Measurements from ENCODE around the gene TFF3.

Gene TFF3

DNA sequence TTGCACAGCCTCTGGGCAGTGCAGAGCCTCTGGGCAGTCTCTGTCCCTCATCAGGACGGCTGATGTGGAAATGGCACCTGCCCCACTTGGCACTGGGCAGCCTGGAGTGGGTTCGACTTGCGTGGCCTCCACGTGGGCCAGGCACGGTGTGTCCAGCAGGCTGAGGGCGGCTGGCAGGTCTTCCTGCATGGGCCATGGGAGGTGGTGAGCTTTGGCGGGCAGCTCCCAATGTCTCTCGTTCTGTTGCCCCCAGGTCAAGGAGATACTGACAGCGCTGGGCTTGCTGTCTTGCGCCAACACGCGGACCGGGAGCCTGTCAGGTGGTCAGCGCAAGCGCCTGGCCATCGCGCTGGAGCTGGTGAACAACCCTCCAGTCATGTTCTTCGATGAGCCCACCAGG is 33.2 kb downstream of the TFF3 start:
- no peak overlapping the region for H3K27ac ChIP-seq
- TF ChIP-seq CTCF (conservative IDR thresholded peaks at IDR 0.05): no peak
- TF ChIP-seq ZFX (IDR thresholded peaks at IDR 0.05): no peak

DNA sequence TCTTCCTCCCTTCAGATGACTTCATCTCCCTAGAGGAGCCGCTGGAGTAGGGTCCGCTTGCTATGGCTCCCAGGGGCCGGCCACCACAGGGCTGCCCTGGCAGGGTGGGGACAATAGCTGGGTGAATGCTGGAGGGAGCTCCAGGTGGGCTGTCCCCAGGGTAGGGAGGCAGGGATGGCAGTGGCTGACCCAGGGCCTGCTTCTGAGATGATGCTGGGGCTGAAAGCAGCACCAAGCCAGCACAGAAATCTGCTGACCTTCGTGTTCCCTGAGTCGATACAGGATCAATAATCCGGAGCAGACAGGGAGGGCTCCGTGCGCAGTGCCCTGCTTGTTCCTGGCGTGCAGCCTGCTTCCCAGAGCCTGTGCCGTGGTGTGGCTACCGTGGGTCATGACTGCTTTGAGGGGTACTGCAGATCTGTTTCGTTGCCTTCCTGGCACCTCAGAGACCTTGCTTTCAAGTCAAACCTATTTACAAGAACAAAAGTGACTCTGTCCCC is 34.0 kb downstream of the TFF3 start:
- no peak overlapping the region for H3K27ac ChIP-seq
- no peak for TF ChIP-seq ZFX (IDR thresholded peaks at IDR 0.05)
- TF ChIP-seq CTCF (conservative IDR thresholded peaks at IDR 0.05): no peak

GRCh38 chr21:42280356-42281180 is 34.6 kb downstream of the TFF3 start:
- H3K27ac ChIP-seq: no peak overlapping the region
- no peak for TF ChIP-seq CTCF (conservative IDR thresholded peaks at IDR 0.05)
- TF ChIP-seq ZFX (IDR thresholded peaks at IDR 0.05): no peak

- TF ChIP-seq CTCF (conservative IDR thresholded peaks at IDR 0.05) (no peak), ZFX (IDR thresholded peaks at IDR 0.05) (no peak)
- H3K27ac ChIP-seq: no peak overlapping the region
Measured at GRCh38 chr21:42279888-42280287, 35.3 kb downstream of the TFF3 start.

GRCh38 chr21:42279341-42279871 is 35.8 kb downstream of the TFF3 start:
- no peak overlapping the region for H3K27ac ChIP-seq
- TF ChIP-seq ZFX (IDR thresholded peaks at IDR 0.05) (no peak), CTCF (conservative IDR thresholded peaks at IDR 0.05) (no peak)

GRCh38 chr21:42278451-42279149 is 36.6 kb downstream of the TFF3 start:
- no peak for TF ChIP-seq ZFX (IDR thresholded peaks at IDR 0.05)
- TF ChIP-seq CTCF (conservative IDR thresholded peaks at IDR 0.05): no peak

DNA sequence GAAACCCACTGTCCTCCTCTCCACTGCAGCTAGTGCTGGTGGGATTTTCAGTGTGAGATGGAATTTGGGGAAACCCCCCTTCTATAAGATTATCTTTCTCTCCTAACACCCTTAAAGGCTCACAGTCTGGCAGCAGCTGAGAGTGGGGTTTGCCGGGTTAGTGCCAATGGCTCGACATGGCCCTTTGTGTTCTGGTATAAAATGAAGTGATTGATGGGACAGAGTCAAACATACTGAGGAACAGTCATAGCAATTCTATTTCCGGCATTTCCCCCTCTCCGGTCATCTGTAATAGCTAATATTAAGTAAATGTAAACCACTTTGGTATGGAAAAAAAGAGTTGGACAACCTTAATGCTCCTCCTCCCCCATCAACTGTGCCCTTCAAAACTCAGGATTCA is 37.6 kb downstream of the TFF3 start:
- TF ChIP-seq ZFX (IDR thresholded peaks at IDR 0.05) (no peak), CTCF (conservative IDR thresholded peaks at IDR 0.05) (no peak)
- H3K27ac ChIP-seq: no peak overlapping the region

More at GRCh38 chr21:42278451-42279149, 36.6 kb downstream of the TFF3 start:
- no peak overlapping the region for H3K27ac ChIP-seq

Data from C4-2B (cell line).